ENCODE results near the gene MRC1. TPM values are rescaled to one million over a fixed set of nuclear protein-coding genes. Genes with fewer than 3 reads are reported as not detected.

Gene MRC1
- total RNA-seq, 1 donor from 2014 or later: not detected

- Mint-ChIP-seq H3K4me1 (peaks cover 7% of the 10 kb centered on the region), H3K27me3 (ENCODE audit: low read depth) (no peaks in the 10 kb centered on the region), H3K9me3 (no peaks in the 10 kb centered on the region), H3K4me3 (no peak overlapping the region), H3K36me3 (no peaks in the 10 kb centered on the region), H3K27ac (no peak overlapping the region)
- TF ChIP-seq CTCF (IDR thresholded peaks at IDR 0.05; ENCODE audit: unreplicated experiment): no peak
- DNase-seq (ENCODE audit: low spot score in 2 of 2, unreplicated experiment in 2 of 2): no peak
Observed at GRCh38 chr10:17842641-17843040, 33.5 kb downstream of the MRC1 start.

GRCh38 chr10:17847585-17848296 is 38.6 kb downstream of the MRC1 start:
- Mint-ChIP-seq H3K4me3 (no peak overlapping the region), H3K36me3 (no peaks in the 10 kb centered on the region), H3K4me1 (peaks cover 5% of the 10 kb centered on the region), H3K9me3 (no peaks in the 10 kb centered on the region), H3K27me3 (ENCODE audit: low read depth) (no peaks in the 10 kb centered on the region), H3K27ac (no peak overlapping the region)
- DNase-seq (ENCODE audit: low spot score in 2 of 2, unreplicated experiment in 2 of 2): no peak
- peak; percentile 48 for TF ChIP-seq CTCF (IDR thresholded peaks at IDR 0.05; ENCODE audit: unreplicated experiment)

- Mint-ChIP-seq H3K36me3 (no peaks in the 10 kb centered on the region), H3K9me3 (no peaks in the 10 kb centered on the region), H3K27me3 (ENCODE audit: low read depth) (no peaks in the 10 kb centered on the region), H3K4me1 (peaks cover 5% of the 10 kb centered on the region), H3K27ac (no peak overlapping the region), H3K4me3 (no peak overlapping the region)
- no peak for TF ChIP-seq CTCF (IDR thresholded peaks at IDR 0.05; ENCODE audit: unreplicated experiment)
- DNase-seq (ENCODE audit: low spot score in 2 of 2, unreplicated experiment in 2 of 2): no peak
Observed at GRCh38 chr10:17848646-17849045, 39.5 kb downstream of the MRC1 start.

GRCh38 chr10:17850501-17850900 is 41.4 kb downstream of the MRC1 start:
- TF ChIP-seq CTCF (IDR thresholded peaks at IDR 0.05; ENCODE audit: unreplicated experiment): no peak
- Mint-ChIP-seq H3K4me3 (no peak overlapping the region), H3K27me3 (ENCODE audit: low read depth) (no peaks in the 10 kb centered on the region), H3K27ac (no peak overlapping the region), H3K4me1 (peaks cover 5% of the 10 kb centered on the region), H3K9me3 (no peaks in the 10 kb centered on the region), H3K36me3 (no peaks in the 10 kb centered on the region)
- DNase-seq (ENCODE audit: low spot score in 2 of 2, unreplicated experiment in 2 of 2): no peak

GRCh38 chr10:17851611-17852010 is 42.5 kb downstream of the MRC1 start:
- H3K4me1 Mint-ChIP-seq: peaks cover 5% of the 10 kb centered on the region
- no peak for DNase-seq (ENCODE audit: low spot score in 2 of 2, unreplicated experiment in 2 of 2)
- H3K27ac Mint-ChIP-seq: no peak overlapping the region
- no peak for TF ChIP-seq CTCF (IDR thresholded peaks at IDR 0.05; ENCODE audit: unreplicated experiment)
- H3K9me3 Mint-ChIP-seq: no peaks in the 10 kb centered on the region
- no peak overlapping the region for H3K4me3 Mint-ChIP-seq
- H3K36me3 Mint-ChIP-seq: no peaks in the 10 kb centered on the region
- H3K27me3 Mint-ChIP-seq (ENCODE audit: low read depth): no peaks in the 10 kb centered on the region

Measured in mesothelial cell of epicardium (in vitro differentiated cells).